IPS DF 4.7 (cell line): ENCODE results near the gene SDHAF2.
"Not testable (repeated sequence)": the region's sequence is repeated elsewhere in the genome, so short reads cannot be mapped to it uniquely, and the experiment has no call there.

Source experiments
- DNase-seq: peaks from one replicate; pipeline ENCODE4 v3.0.0-alpha.2; 2013; ENCODE audit warnings: low spot score; ENCODE audit errors: extremely low read depth

Gene SDHAF2

DNA sequence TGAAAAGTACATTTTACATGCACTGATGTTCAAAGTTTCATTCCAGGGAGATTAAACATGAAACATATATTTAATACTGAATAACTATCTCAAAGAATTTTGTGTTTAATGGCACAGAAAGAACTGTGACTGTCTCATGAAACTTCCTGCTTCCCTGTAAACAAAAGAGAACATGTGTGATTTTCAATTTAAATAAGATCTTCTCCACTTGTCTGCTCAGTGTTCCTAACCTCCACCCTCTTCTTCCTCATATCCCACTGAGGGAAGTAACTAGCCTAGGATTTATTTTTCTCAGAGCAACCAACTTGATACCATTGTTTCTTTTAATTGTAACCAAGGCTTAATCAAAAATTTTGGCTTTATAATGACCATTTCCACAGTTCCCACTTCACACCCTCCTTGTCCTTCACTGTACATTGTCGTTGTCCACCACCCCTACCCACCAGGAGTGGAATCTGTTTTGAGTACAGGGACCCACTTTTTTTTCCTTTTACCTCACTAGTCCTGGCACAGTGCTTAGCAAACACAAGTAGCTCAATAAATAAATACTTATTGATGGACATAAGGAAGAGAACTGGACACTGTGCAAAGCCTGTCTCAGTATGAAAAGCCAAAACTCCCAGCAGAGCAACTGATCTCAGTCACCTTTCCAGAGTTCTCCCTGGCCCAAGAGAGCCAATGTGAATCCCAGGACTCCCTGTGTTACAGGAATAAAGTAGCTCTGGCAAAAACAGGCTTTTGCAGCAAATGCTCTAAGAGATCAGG lies 4.4 kb upstream of the SDHAF2 start:
- no peak for DNase-seq

DNA sequence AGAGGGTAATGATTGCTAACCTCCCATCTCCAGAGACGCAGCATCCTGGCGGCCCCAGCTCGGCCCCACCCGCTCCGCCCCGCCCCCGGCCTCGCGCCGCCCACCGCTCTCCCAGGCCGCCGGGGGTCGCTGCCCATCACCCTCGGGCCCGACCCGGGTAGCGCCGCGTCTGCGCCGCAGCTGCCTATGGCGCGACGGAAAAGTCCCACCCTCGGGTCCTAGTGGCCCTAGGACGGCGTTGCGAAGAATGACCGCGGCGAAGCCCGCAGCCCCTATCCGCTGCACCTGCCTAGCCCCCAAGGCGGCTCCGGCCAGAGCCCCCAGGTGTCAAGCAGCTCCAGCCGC lies 606 bp upstream of the SDHAF2 start:
- no peak for DNase-seq

DNA sequence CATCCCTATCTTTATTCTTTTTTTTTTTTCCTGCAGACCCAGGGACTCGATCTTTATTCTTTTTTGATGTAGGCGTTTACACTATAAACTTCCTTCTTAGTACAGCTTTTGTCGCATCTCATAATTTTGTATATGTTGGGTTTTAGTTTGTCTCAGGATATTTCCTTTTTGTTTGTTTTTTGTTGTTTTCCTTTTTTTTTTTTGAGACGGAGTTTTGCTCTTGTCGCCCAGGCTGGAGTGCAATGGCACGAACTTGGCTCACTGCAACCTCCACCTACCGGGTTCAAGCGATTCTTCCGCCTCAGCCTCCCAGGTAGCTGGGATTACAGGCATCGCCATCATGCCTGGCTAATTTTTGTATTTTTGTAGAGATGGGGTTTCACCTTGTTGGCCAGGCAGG lies 915 bp downstream of the SDHAF2 start:
- DNase-seq: not testable (repeated sequence)

DNA sequence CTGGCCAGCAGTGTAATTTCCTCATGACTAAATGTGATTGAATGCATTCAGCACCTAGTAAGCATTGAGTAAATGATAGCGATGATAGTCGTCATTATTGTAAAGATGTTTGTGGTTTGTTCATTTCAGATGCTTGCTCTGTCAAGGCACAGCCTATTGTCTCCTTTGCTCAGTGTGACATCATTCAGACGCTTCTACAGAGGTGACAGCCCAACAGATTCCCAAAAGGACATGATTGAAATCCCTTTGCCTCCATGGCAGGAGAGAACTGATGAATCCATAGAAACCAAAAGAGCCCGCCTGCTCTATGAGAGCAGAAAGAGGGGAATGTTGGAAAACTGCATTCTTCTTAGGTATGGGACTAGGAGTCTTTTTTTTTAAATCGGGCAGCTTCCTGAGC lies 7.6 kb downstream of the SDHAF2 start:
- no peak for DNase-seq

DNA sequence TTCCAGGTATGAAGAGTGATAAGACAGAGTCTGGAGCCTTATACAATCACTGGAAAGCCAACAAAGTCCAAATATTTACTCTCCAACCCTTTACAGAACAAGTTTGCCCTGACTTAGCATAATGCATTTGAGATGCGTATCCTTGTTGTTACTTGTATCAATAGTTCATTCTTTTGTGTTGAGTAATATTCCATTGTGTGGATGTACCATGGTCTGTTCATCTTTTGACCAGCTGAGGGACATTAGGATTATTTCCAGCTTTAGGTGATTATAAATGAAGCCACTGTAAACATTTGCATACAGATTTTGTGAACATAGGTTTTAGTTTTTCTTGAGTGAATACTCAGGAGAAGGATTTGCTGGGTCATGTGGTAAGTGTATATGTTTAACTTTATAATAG lies 9.7 kb downstream of the SDHAF2 start:
- DNase-seq: no peak

DNA sequence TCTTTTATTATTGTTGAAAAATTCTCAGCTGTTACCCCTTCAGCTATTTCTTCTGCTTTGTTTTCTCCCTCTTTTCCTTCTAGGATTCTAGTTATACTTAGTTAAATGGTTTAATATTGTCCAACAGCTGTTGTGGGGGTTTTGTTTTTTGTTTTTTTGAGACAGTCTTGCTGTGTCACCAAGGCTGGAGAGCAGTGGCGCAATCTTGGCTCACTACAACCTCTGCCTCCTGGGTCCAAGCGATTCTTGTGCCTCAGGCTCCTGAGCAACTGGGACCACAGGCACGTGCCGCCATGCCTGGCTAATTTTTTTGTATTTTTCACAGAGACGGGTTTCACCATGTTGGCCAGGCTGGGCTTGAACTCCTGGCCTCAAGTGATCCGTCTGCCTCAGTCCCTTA lies 12.7 kb downstream of the SDHAF2 start:
- no peak for DNase-seq

DNA sequence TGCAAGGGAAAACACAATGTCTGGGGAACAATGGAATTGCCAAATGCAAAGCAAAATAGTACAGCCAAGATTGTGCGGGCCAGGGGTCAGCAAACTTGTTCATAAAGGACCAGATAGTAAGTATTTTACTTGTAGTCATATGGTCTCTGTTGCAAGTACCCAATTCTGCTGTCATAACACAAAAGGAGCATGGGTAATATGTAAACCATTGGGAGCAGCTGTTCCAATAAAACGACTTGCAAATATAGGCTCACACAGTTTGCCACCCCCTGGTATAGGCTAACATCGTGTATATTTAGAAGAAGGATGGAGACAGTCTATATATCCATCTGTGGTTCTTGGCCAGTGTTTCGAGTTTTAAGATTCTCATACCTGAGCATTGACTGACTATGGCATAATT lies 15.6 kb downstream of the SDHAF2 start:
- DNase-seq: no peak

DNA sequence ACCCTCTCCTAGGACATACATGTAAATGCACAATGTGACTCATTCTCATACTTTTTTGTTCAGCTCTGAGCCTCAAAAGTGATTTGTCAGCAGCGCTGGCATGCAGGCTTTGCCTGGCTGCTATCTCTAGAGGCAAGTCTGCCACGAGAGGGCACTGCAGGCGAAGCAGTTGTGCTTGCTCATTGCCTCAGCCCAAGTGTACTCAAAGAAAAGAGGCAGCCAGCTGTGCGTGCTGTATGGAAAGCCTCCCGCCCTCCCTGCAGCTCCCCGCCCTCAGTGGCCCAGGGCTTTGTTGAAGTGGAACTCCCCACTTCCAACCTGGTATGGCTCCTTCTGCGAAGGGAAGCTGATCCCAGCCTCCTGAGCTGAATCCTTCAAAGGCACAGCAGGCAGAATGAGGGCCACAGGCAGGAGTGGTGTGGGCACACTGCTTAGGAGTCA lies 16.3 kb downstream of the SDHAF2 start:
- DNase-seq: peak; percentile 80

DNA sequence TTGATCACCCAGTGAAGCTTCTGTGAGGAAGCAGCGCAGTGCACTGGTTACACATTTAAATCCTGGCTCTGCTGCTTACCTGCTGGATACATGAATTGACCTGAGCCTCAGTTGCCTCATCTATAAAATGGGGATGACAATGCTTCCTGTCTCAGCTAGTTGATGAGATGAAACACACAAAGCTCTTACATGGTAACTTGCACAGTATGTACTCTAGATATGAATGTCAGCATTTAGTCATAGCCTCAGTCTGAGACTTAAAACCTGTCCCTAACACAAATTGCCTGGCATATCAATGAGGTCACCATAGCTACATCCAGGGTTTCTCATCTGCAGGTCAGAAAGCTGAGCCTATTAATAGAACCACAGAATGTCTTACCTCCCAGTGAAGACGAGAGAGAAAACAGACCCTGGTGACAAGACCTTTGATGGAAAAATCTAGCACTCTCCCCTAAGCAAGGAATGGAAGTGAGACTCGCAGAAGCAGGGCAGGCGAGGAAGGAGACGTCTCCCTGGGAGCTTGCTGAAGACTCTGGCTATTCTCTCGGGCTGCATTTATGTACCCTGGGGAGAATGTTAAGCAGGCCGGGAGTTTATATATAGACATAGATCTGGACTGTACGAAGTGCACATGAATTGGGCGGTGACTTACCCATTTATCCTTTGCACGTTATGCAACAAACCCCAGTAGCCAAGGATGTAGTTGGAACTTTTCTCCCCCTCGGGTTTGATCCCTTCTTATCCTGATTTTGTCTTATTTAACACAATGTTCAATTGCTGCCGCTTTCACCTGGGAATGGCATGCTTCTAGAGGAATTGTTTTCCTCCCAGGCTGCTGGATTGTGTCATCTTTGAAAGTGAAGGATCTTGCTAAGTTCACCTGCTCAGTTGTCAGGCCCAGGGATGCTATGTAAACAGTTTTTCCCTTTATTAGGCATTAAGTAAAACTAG lies 18.0 kb downstream of the SDHAF2 start:
- DNase-seq: no peak

DNA sequence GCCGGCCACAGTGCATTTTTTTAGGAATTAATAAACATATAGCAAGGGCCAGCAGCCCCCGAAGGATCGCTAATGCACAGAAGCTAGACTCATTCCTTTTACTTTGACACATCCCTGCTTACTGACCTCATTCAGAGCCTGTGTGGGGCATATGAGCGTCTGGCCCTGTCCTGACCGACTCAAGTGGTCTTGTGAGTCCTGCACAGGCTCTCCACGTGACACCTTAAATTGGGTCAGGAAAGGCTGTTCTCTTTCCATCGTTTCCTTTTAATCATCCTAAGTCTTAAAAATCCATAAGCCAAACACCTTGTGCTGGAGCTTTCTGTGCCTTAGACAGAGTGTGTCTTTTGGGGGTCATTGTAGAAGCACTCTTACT lies 18.6 kb downstream of the SDHAF2 start:
- no peak for DNase-seq

DNA sequence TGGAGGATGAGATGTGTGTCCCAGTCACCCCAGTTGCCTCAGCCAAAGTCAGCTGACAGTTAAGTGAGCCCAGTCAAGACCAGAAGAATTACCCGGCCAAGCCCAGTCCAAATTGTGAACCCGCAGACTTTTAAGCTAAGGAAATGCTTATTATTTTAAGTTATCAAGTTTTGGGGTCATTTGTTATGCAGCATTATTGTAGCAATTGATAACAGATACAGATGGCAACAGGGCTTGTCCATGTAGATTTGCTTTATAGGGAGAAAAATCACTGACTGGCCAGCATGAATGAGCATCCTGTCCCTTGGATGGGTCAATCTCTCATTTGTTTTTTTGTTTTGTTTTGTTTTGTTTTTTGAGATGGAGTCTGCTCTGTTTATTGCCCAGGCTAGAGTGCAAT lies 22.9 kb downstream of the SDHAF2 start:
- no peak for DNase-seq

DNA sequence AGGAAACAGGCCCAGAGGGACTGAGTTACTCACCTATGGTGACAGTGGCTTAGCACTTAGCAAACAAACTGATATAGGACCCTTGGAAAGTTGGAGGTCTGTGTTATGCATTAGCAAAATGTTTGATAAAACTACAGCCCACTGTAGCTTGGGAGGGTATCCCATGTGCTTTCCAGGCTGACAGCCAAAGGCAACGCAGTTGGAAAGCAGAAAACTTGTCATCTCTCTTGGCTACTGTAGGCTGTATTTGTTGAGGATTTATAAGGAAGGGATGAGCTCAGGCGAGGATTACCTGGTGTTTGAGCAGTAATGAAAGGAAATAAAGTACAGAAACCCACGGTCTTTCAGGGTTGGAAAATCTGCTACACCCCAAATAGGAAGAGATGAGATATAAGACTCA lies 23.8 kb downstream of the SDHAF2 start:
- no peak for DNase-seq

DNA sequence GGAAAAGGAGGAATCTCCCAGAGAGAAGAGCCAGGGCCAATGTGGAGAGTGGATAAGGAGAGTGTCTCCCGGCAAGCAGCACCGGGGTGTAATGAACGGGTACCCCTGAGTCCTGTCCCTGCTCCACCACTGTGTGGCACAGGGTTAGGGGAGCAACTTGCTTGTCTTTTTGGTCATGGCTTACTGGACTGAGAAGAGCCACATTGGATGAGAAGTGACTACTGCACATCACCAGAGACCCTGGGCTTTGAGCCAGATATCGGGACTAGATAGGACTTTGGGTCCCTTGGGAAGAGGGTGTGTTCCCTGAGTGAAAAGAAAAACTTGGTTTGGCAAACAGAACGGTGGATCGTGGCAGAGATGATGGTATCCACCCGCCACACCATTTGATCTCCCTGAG lies 24.6 kb downstream of the SDHAF2 start:
- DNase-seq: no peak

DNA sequence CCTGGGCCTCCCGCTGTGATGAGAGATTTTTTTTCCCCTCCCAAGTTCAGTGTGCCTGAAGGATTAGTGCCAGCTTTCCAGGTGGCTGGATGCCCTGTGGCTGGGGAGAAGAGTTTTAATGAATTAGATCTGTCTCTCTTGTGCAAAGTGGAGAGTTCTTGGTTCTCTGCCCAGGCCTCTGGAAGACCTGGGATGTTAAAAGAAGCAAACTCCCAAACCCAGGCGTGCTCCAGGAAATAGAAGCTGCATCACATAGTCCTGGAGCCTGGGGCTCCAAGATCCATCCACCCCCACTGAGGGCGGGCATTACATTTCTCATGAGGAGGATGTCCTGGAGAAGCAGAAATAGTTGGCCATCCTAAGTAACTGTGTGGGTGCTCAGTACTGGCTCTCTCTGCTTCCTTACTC lies 30.6 kb downstream of the SDHAF2 start:
- DNase-seq: no peak

DNA sequence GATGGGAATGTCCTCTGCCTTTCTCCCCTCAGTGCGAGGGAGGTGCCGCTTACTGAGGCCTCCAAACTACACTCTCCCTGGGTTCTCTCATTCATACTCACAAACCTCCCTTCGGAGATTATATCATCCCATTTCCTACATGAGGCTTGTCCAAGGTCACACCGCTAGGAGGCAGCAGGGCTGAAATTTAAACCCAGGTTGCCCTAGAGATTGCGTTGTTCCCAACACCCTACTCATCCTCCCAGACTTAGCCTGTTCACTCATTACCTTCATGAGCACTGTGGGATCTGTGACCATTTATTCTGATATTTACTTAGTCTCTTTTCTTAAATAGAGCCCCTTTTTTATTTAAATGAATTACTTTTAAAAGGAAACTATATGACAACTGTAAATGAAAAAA lies 31.1 kb downstream of the SDHAF2 start:
- no peak for DNase-seq

DNA sequence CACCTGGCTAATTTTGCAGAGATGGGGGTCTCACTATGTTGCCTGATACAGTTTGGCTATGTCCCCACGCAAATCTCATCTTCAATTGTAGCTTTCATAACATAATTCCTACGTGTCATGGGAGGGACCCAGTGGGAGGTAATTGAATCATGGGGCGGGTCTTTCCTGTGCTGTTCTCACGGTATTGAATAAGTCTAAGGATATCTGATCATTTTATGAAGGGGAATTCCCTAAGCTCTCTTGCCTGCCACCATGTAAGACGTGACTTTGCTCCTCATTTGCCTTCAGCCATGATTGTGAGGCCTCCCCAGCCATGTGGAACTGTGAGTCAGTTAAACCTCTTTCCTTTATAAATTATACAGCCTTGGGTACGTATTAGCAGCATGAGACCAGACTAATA lies 37.7 kb downstream of the SDHAF2 start:
- not testable (repeated sequence) for DNase-seq

DNA sequence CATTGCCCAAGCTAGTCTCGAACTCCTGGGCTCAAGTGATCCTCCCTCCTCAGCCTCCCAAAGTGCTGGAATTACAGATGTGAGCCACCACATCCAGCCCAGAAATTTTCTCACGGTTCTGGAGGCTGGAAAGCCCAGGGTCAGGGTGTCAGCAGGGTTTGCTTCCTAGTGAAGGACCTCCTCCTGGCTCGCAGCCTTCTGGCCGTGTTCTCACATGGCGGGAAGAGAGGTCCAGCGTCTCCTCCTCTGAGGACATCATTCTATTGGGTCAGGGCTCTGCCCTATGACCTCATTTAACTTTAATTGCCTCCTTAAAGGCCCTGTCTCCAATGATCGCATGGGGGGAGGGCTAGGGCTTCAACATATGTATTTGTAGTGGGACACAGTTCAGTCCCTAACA lies 38.1 kb downstream of the SDHAF2 start:
- no peak for DNase-seq

DNA sequence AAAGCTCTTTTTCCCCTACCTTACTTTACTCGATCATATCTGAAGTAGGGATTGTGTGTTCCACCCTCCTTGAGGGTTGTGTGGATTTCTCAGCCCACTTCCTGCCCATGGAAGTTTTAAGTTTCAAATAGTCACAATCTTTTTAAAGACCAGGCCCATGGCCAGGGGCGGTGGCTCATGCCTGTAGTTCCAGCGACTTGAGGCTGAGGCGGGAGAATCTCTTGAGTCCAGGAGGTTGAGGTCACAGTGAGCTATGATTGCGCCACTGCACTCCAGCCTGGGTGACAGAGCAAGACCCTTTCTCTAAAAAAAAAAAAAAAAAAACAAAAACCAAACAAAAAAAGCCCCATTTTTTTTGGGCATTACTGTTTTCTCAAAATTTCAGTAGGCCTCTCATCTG lies 42.4 kb downstream of the SDHAF2 start:
- no peak for DNase-seq

DNA sequence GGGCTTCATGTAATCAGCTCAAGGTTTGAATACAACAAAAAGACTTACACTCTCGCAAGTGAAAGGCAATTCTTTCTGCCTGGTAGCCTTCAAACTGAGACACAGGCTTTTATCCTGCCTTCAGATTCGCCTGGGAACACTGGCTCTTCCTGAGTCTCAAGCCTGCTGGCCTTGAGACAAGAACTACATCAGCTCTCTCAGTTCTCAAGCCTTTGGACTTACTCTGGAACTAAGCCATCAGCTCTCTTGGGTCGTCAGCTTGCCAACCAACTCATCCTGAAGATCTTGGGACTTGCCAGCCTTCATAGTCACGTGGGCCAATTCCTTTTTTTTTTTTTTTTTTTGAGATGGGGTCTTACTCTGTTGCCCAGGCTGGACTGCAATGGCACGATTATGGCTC lies 42.9 kb downstream of the SDHAF2 start:
- DNase-seq: no peak

DNA sequence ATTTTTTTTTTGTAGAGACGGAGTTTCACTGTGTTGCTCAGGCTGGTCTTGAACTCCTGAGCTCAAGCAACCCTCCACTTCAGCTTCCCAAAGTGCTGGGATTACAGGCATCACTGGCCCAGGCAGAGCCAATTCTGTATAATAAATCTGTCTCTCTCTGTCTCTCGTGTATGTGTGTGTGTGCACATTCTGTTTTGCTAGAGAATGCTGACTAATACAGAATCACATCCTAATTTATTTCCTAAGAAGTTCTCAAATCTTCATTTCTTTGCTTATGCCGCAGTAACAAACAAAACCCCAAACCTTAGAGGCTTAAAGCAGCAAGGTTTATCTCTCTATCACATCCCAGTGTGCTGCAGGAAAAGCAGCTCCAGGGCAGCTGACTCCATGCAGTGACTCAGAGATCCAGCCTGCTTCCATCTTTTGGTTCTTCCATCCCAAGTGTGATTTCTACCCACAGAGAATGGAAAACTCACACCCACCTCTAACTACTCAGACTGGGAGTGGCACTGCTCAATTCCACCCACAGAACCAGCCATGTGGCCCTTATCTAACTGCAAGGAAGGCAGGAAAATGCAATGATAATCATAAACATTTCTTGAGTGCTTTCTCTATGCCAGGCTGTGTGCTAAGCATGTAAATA lies 43.6 kb downstream of the SDHAF2 start:
- DNase-seq: no peak

DNA sequence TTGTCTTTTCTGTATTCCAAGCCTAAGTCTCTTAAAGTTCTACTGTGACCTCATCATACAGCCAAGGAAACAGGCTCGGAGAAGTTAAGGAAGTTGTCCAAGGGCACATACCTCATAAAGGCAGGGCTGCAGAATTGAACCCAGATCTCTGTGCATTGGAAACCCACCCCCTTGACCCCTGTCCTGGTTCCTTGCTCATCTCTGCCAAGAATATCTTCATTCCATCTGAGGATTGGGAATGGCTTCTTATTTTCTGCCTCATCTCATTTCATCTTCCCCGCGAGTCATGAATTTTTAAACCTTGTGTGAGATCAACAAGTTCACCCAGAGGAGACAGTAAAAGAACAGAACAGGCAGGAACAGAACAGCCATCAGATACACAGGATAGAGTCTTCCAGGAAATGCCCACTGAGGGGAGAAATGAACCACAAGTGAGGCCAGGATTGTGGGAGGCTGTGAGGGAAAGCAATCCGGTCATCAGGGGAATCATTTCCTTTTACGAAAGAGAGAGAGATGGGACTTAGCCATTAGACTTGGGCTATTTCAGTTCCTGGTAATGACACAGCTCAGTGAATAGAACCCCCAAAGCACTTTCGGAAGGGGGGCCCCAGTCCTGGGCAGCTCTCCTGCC lies 44.2 kb downstream of the SDHAF2 start:
- DNase-seq: no peak

DNA sequence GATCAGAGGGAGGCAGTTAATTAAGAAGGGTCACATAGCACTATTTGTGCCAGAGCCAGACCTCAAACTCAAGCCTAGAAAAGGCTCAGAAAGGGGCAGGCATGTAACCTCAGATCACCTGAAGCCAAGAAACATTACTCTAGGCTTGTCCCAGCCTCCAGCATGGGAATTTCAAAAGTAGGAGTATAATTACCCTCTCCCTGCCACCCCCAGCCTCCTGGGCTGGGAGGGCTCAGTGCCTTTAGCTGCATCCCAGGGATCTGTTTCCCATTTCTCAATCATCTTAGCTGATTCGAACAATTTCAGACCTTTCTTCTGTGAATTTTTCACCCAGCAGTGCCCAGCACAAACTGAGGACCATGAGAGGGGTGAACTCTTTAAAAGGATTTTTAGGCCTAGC lies 45.5 kb downstream of the SDHAF2 start:
- DNase-seq: no peak
